Endothelial cell (in vitro differentiated cells): ENCODE results near the gene DNAL4. TPM values are rescaled to one million over a fixed set of nuclear protein-coding genes. Genes with fewer than 3 reads are reported as not detected.

Experiments
- DNase-seq: peaks from one replicate; pipeline ENCODE4 v3.0.0; 2021; ENCODE audit warnings: low spot score
- H3K27ac Mint-ChIP-seq: one replicate; pipeline ENCODE4 v1.8.0; 2021; ENCODE audit warnings: mixed read lengths, inconsistent platforms; ENCODE audit not compliant: unreplicated experiment
- H3K27me3 Mint-ChIP-seq: one replicate; pipeline ENCODE4 v1.8.0; 2021; ENCODE audit warnings: mild to moderate bottlenecking, moderate library complexity, mixed read lengths, inconsistent platforms; ENCODE audit not compliant: unreplicated experiment
- H3K36me3 Mint-ChIP-seq: one replicate; pipeline ENCODE4 v1.8.0; 2021; ENCODE audit warnings: mild to moderate bottlenecking, low read depth, mixed read lengths, inconsistent platforms; ENCODE audit not compliant: unreplicated experiment
- H3K4me1 Mint-ChIP-seq: one replicate; pipeline ENCODE4 v1.8.0; 2021; ENCODE audit warnings: mild to moderate bottlenecking, mixed read lengths, inconsistent platforms; ENCODE audit not compliant: unreplicated experiment
- H3K4me3 Mint-ChIP-seq: one replicate; pipeline ENCODE4 v1.8.0; 2021; ENCODE audit warnings: mild to moderate bottlenecking, mixed read lengths, inconsistent platforms; ENCODE audit not compliant: unreplicated experiment
- H3K9me3 Mint-ChIP-seq: one replicate; pipeline ENCODE4 v1.8.0; 2021; ENCODE audit warnings: mixed read lengths, inconsistent platforms; ENCODE audit not compliant: unreplicated experiment
- total RNA-seq: library from RNA; stranded (reverse); fragmentation: NEBNext Ultra II Directional; extraction: Animal tissue kit (Norgen Biotek cat#: 25700); gene quantifications from one replicate; pipeline ENCODE4 v1.2.1, GENCODE V29; 2021; ENCODE audit not compliant: unreplicated experiment
- TF ChIP-seq, protein P1 (sequence below): fragments of 200-600 bp; sonication (generic); IDR thresholded peaks from one replicate; pipeline ENCODE4 v1.5.0; 2021; ENCODE audit warnings: antibody characterized with exemption; ENCODE audit not compliant: unreplicated experiment

Gene DNAL4
- total RNA-seq, 1 donor from 2014 or later, result 20.2 TPM

- TF ChIP-seq, protein P1, sequence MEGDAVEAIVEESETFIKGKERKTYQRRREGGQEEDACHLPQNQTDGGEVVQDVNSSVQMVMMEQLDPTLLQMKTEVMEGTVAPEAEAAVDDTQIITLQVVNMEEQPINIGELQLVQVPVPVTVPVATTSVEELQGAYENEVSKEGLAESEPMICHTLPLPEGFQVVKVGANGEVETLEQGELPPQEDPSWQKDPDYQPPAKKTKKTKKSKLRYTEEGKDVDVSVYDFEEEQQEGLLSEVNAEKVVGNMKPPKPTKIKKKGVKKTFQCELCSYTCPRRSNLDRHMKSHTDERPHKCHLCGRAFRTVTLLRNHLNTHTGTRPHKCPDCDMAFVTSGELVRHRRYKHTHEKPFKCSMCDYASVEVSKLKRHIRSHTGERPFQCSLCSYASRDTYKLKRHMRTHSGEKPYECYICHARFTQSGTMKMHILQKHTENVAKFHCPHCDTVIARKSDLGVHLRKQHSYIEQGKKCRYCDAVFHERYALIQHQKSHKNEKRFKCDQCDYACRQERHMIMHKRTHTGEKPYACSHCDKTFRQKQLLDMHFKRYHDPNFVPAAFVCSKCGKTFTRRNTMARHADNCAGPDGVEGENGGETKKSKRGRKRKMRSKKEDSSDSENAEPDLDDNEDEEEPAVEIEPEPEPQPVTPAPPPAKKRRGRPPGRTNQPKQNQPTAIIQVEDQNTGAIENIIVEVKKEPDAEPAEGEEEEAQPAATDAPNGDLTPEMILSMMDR, result no peak
- Mint-ChIP-seq H3K9me3 (no peaks in the 10 kb centered on the region), H3K27me3 (peaks cover 4% of the 10 kb centered on the region), H3K4me3 (no peak overlapping the region), H3K4me1 (peaks cover 6% of the 10 kb centered on the region), H3K27ac (no peak overlapping the region), H3K36me3 (peaks cover 41% of the 10 kb centered on the region)
- no peak for DNase-seq
Observed at GRCh38 chr22:38742176-38742942, 51.6 kb downstream of the DNAL4 start.

DNA sequence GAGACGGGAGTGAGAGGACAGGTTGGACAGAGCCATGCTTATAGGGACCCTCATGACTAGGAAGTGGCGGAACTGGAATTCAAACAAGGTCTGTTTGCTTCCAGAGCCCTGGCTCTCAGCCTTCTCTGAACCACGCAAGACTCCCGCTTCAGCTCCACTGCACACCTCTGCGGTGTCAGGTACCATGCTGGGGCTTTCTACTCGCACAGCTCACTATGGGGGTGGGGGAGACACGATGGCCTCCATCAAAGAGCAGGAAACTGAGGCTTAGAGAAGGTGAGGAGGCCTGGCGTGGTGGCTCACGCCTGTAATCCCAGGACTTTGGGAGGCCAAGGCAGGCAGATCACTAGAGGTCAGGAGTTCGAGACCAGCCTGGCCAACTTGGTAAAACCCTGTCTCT lies 52.4 kb downstream of the DNAL4 start:
- no peak for DNase-seq
- peaks cover 14% of the 10 kb centered on the region for H3K4me1 Mint-ChIP-seq
- peaks cover 4% of the 10 kb centered on the region for H3K27me3 Mint-ChIP-seq
- TF ChIP-seq, protein P1, result no peak
- H3K4me3 Mint-ChIP-seq, result no peak overlapping the region
- H3K36me3 Mint-ChIP-seq, result peaks cover 46% of the 10 kb centered on the region
- no peak overlapping the region for H3K27ac Mint-ChIP-seq
- H3K9me3 Mint-ChIP-seq, result no peaks in the 10 kb centered on the region

- Mint-ChIP-seq H3K4me3 (no peak overlapping the region), H3K36me3 (peaks cover 49% of the 10 kb centered on the region), H3K27ac (peak overlapping the region; percentile 24), H3K4me1 (peaks cover 14% of the 10 kb centered on the region), H3K9me3 (no peaks in the 10 kb centered on the region), H3K27me3 (peaks cover 4% of the 10 kb centered on the region)
- TF ChIP-seq, protein P1, result no peak
- no peak for DNase-seq
Observed at GRCh38 chr22:38741166-38741565, 52.8 kb downstream of the DNAL4 start.

DNA sequence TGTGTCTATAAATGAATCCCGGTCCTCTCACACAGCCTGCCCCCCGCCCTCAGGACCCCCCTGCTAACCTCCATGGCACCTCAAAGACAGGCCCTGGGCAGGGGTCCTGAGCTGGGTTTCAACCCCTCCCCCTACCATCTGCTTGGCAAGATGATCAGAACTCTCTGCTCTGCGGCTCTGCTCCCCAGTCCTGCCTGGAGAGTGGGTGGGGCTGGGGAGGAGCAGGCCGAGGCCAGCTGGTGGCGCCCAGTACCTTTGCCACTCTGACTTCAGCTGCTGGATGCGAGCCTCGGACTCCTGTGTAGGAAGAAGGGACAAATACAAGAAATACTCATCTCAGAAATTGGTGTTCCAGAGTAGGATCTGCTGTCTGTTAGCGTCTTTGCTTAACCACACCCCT lies 53.2 kb downstream of the DNAL4 start:
- H3K4me3 Mint-ChIP-seq, result no peak overlapping the region
- H3K27me3 Mint-ChIP-seq, result peaks cover 4% of the 10 kb centered on the region
- peaks cover 14% of the 10 kb centered on the region for H3K4me1 Mint-ChIP-seq
- no peak for DNase-seq
- TF ChIP-seq, protein P1, result no peak
- peak overlapping the region; percentile 24 for H3K27ac Mint-ChIP-seq
- peaks cover 46% of the 10 kb centered on the region for H3K36me3 Mint-ChIP-seq
- no peaks in the 10 kb centered on the region for H3K9me3 Mint-ChIP-seq

GRCh38 chr22:38740116-38740723 lies 53.7 kb downstream of the DNAL4 start:
- DNase-seq, result no peak
- H3K4me3 Mint-ChIP-seq, result peak overlapping the region; percentile 25
- no peak overlapping the region for H3K27ac Mint-ChIP-seq
- H3K9me3 Mint-ChIP-seq, result no peaks in the 10 kb centered on the region
- peaks cover 14% of the 10 kb centered on the region for H3K4me1 Mint-ChIP-seq
- TF ChIP-seq, protein P1, result no peak
- peaks cover 4% of the 10 kb centered on the region for H3K27me3 Mint-ChIP-seq
- H3K36me3 Mint-ChIP-seq, result peaks cover 47% of the 10 kb centered on the region
